ENCODE results near the gene PPP2R5A.

- peak; percentile 62 for TF ChIP-seq CTCF (conservative IDR thresholded peaks at IDR 0.05; ENCODE audit: low read length)
- no peak for TF ChIP-seq EZH2phosphoT487 (IDR thresholded peaks at IDR 0.05; ENCODE audit: borderline replicate concordance)
Observed at GRCh38 chr1:212315907-212316306, 30.7 kb downstream of the PPP2R5A start.
